ENCODE data around the gene ITGB4. TPM values are rescaled to one million over a fixed set of nuclear protein-coding genes. Genes with fewer than 3 reads are reported as not detected.

ITGB4 gene
- total and polyA plus RNA-seq, 9 of the 15 experiments (the other 6 are each of a cell fraction or from before 2014, with no cell fraction given): 0.05 to 2.8 (median 0.76) TPM; not detected in 3

GRCh38 chr17:75738218-75738802 lies 17.1 kb downstream of the ITGB4 start:
- no peak overlapping the region for H3K27ac ChIP-seq (ENCODE audit: extremely low read depth, low read depth, low read length)
- peaks cover 4% of the 10 kb centered on the region for H3K9me1 ChIP-seq (ENCODE audit: control insufficient read depth, insufficient read depth, low read length)
- H3K9me3 ChIP-seq (replicated peaks; ENCODE audit: control insufficient read depth, insufficient read depth, low read depth, low read length): no peaks in the 10 kb centered on the region
- peak in 3 of 4 experiments; percentile 37 to 54 (median 48) for DNase-seq (ENCODE audit: extremely low read depth in 1 of 4, low spot score in 3 of 4)
- intact Hi-C loops (cut with micrococcal nuclease) (no loop called here), in situ Hi-C loops (cut with MboI) (no loop called here)
- POLR2A ChIA-PET: interaction anchor here (0.6 to 1.4 kb wide), 9 partner anchors 9 to 750 kb away, joined by 3 to 7 read pairs (median 3); partner anchors contain the start of gene CDR2L
- CTCF ChIA-PET (ENCODE audit: low intra/inter-chr PET ratio): no interaction called here
- H3K79me2 ChIP-seq (ENCODE audit: control insufficient read depth, insufficient read depth, low read length): no peaks in the 10 kb centered on the region
- no TSS peak for BruUV-seq (replicated peaks)
- ATAC-seq: peak; percentile 41; the same call in 2 of the 3 replicates
- H3K27me3 ChIP-seq (ENCODE audit: control insufficient read depth in 2 of 2, insufficient read depth in 2 of 2, low read length in 2 of 2): peaks cover 0 to 5% of the 10 kb centered on the region in 2 experiments; a peak in 2 of 5 replicates
- H3K4me3 ChIP-seq: no peak overlapping the region
- peaks cover 0 to 51% of the 10 kb centered on the region in 2 experiments; a peak in 2 of 5 replicates for H3K4me1 ChIP-seq (replicated peaks in 1 of 2; ENCODE audit: control insufficient read depth in 2 of 2, insufficient read depth in 2 of 2, low read length in 2 of 2)
- peaks cover 3% of the 10 kb centered on the region; the same call in 1 of the 2 replicates for H4K20me1 ChIP-seq (replicated peaks; ENCODE audit: control insufficient read depth, insufficient read depth, low read length)
- peak overlapping the region in 1 of 2 experiments; percentile 28; a peak in 1 of 4 replicates for H3K9ac ChIP-seq (ENCODE audit: insufficient read depth in 1 of 2, low read depth in 2 of 2, low read length in 2 of 2)
- WGBS (ENCODE audit: insufficient coverage, low coverage, missing lambda C conversion rate): 36% methylated on average over 13 of the region's 14 CpGs
- H3K36me3 ChIP-seq (ENCODE audit: control insufficient read depth, insufficient read depth, low read length): no peaks in the 10 kb centered on the region
- peak overlapping the region; percentile 35; the same call in 1 of the 2 replicates for H2AFZ ChIP-seq (ENCODE audit: low read depth, low read length)
- no peak for FAIRE-seq
- H3K4me2 ChIP-seq (ENCODE audit: insufficient read depth, low read length): no peak overlapping the region
- TF ChIP-seq SPI1 (IDR thresholded peaks at IDR 0.05; ENCODE audit: borderline replicate concordance, low read depth, low read length) (peak; percentile 39; the same call in 1 of the 2 replicates), MAX (CRISPR knock-in tag; IDR thresholded peaks at IDR 0.05) (peak; percentile 58), BHLHE40 (IDR thresholded peaks at IDR 0.05; ENCODE audit: low read length) (peak; percentile 60), NUFIP1 (IDR thresholded peaks at IDR 0.05; ENCODE audit: partially characterized antibody) (no peak), ZNF134 (CRISPR knock-in tag; conservative IDR thresholded peaks at IDR 0.05) (no peak), ZNF175 (CRISPR knock-in tag; IDR thresholded peaks at IDR 0.05; ENCODE audit: low read depth) (no peak), SETDB1 (IDR thresholded peaks at IDR 0.05; ENCODE audit: low read length) (no peak), TRIM24 (IDR thresholded peaks at IDR 0.05) (0 out of 4 replicates have a peak, but pooled peaks of 1 of the 2 experiments have one; percentile 29), MEIS2 (IDR thresholded peaks at IDR 0.05; ENCODE audit: partially characterized antibody) (peak; percentile 4), SAFB2 (IDR thresholded peaks at IDR 0.05; ENCODE audit: borderline replicate concordance, low read depth, low read length, severe bottlenecking) (no peak), TAF9B (IDR thresholded peaks at IDR 0.05; ENCODE audit: partially characterized antibody) (no peak), LCOR (CRISPR knock-in tag; IDR thresholded peaks at IDR 0.05) (no peak), PHB (CRISPR knock-in tag; IDR thresholded peaks at IDR 0.05) (no peak), PCBP1 (IDR thresholded peaks at IDR 0.05; ENCODE audit: low read depth, low read length, poor library complexity, severe bottlenecking) (no peak), ZKSCAN3 (CRISPR knock-in tag; IDR thresholded peaks at IDR 0.05) (no peak)
- TF ChIP-seq, protein P1, sequence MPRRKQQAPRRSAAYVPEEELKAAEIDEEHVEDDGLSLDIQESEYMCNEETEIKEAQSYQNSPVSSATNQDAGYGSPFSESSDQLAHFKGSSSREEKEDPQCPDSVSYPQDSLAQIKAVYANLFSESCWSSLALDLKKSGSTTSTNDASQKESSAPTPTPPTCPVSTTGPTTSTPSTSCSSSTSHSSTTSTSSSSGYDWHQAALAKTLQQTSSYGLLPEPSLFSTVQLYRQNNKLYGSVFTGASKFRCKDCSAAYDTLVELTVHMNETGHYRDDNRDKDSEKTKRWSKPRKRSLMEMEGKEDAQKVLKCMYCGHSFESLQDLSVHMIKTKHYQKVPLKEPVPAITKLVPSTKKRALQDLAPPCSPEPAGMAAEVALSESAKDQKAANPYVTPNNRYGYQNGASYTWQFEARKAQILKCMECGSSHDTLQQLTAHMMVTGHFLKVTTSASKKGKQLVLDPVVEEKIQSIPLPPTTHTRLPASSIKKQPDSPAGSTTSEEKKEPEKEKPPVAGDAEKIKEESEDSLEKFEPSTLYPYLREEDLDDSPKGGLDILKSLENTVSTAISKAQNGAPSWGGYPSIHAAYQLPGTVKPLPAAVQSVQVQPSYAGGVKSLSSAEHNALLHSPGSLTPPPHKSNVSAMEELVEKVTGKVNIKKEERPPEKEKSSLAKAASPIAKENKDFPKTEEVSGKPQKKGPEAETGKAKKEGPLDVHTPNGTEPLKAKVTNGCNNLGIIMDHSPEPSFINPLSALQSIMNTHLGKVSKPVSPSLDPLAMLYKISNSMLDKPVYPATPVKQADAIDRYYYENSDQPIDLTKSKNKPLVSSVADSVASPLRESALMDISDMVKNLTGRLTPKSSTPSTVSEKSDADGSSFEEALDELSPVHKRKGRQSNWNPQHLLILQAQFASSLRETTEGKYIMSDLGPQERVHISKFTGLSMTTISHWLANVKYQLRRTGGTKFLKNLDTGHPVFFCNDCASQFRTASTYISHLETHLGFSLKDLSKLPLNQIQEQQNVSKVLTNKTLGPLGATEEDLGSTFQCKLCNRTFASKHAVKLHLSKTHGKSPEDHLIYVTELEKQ (CRISPR knock-in tag; IDR thresholded peaks at IDR 0.05): no peak
- TF ChIP-seq, protein P2, sequence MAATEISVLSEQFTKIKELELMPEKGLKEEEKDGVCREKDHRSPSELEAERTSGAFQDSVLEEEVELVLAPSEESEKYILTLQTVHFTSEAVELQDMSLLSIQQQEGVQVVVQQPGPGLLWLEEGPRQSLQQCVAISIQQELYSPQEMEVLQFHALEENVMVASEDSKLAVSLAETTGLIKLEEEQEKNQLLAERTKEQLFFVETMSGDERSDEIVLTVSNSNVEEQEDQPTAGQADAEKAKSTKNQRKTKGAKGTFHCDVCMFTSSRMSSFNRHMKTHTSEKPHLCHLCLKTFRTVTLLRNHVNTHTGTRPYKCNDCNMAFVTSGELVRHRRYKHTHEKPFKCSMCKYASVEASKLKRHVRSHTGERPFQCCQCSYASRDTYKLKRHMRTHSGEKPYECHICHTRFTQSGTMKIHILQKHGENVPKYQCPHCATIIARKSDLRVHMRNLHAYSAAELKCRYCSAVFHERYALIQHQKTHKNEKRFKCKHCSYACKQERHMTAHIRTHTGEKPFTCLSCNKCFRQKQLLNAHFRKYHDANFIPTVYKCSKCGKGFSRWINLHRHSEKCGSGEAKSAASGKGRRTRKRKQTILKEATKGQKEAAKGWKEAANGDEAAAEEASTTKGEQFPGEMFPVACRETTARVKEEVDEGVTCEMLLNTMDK (IDR thresholded peaks at IDR 0.05; ENCODE audit: borderline replicate concordance, insufficient read depth, low read depth, low read length, poor library complexity, severe bottlenecking): no peak

All from K562 (cell line).